Measurements from ENCODE around the gene JAK1.

JAK1 gene

GRCh38 chr1:64850846-64851245 is 115.5 kb downstream of the JAK1 start:
- TF ChIP-seq CTCF (IDR thresholded peaks at IDR 0.05; ENCODE audit: low read depth, low read length): no peak
- DNase-seq (ENCODE audit: extremely low read depth, low read depth): no peak

- no peak for DNase-seq (ENCODE audit: extremely low read depth, low read depth)
- no peak for TF ChIP-seq CTCF (IDR thresholded peaks at IDR 0.05; ENCODE audit: low read depth, low read length)
Measured at GRCh38 chr1:64849942-64850341, 116.4 kb downstream of the JAK1 start.

GRCh38 chr1:64848803-64849202 is 117.5 kb downstream of the JAK1 start:
- DNase-seq (ENCODE audit: extremely low read depth, low read depth): no peak
- no peak for TF ChIP-seq CTCF (IDR thresholded peaks at IDR 0.05; ENCODE audit: low read depth, low read length)

- DNase-seq (ENCODE audit: extremely low read depth, low read depth): no peak
- TF ChIP-seq CTCF (IDR thresholded peaks at IDR 0.05; ENCODE audit: low read depth, low read length): no peak
Measured at GRCh38 chr1:64848136-64848535, 118.2 kb downstream of the JAK1 start.

GRCh38 chr1:64847666-64848065 is 118.7 kb downstream of the JAK1 start:
- TF ChIP-seq CTCF (IDR thresholded peaks at IDR 0.05; ENCODE audit: low read depth, low read length): no peak
- DNase-seq (ENCODE audit: extremely low read depth, low read depth): no peak

GRCh38 chr1:64846573-64847430 is 119.5 kb downstream of the JAK1 start:
- DNase-seq (ENCODE audit: extremely low read depth, low read depth): no peak
- TF ChIP-seq CTCF (IDR thresholded peaks at IDR 0.05; ENCODE audit: low read depth, low read length): no peak

- DNase-seq (ENCODE audit: extremely low read depth, low read depth): no peak
- no peak for TF ChIP-seq CTCF (IDR thresholded peaks at IDR 0.05; ENCODE audit: low read depth, low read length)
Measured at GRCh38 chr1:64845831-64846425, 120.4 kb downstream of the JAK1 start.

Data from AG09319 (cell line).